Left ventricle myocardium inferior (tissue), 1 donor: Measurements from ENCODE around the gene TOMM7. TPM values are rescaled to one million over a fixed set of nuclear protein-coding genes. Genes with fewer than 3 reads are reported as not detected.
"Not testable (repeated sequence)": the region's sequence is repeated elsewhere in the genome, so short reads cannot be mapped to it uniquely, and the experiment has no call there.

Experiments
- DNase-seq: peaks from one replicate; pipeline ENCODE4 v3.0.0-alpha.2; 2020
- H3K27ac ChIP-seq: fragments of 200-600 bp; replicated peaks from 2 replicates; pipeline ENCODE4 v1.8.0; 2021
- H3K27me3 ChIP-seq: fragments of 200-600 bp; 2 replicates; pipeline ENCODE4 v1.8.0; 2021; ENCODE audit warnings: low read depth
- H3K36me3 ChIP-seq: fragments of 200-600 bp; 2 replicates; pipeline ENCODE4 v1.8.0; 2021
- H3K4me1 ChIP-seq: fragments of 200-600 bp; 2 replicates; pipeline ENCODE4 v1.8.0; 2021
- H3K4me3 ChIP-seq: fragments of 200-600 bp; 2 replicates; pipeline ENCODE4 v1.8.0; 2021; ENCODE audit warnings: mild to moderate bottlenecking, moderate library complexity
- H3K9me3 ChIP-seq: fragments of 200-600 bp; replicated peaks from 2 replicates; pipeline ENCODE4 v1.8.0; 2021
- CTCF ChIP-seq: fragments of 200-600 bp; IDR thresholded peaks from 2 replicates; pipeline ENCODE4 v1.8.0; 2021; ENCODE audit warnings: antibody characterized with exemption, mild to moderate bottlenecking, borderline replicate concordance
- intact Hi-C: fragments of 100-400 bp; cut with micrococcal nuclease; formaldehyde crosslinking; loops from one replicate; pipeline ENCODE4 v1.11.0; 2022
- total RNA-seq: library from RNA; stranded (reverse); fragmentation: NEBNext Ultra II Directional; extraction: Animal tissue kit (Norgen Biotek cat#: 25700); gene quantifications from one replicate; pipeline ENCODE4 v1.2.1, GENCODE V29; 2021
- donor health status: DM: no; HTN: yes; CAD: no; lungs with severe emphysema.

The TOMM7 gene
- total RNA-seq, 1 donor from 2014 or later, result 563 TPM

GRCh38 chr7:22809902-22810642, 12.6 kb downstream of the TOMM7 start:
- intact Hi-C loops, result no loop called here
- Histone ChIP-seq H3K9me3 (no peaks in the 10 kb centered on the region), H3K4me1 (peaks cover 29% of the 10 kb centered on the region), H3K27me3 (no peaks in the 10 kb centered on the region), H3K4me3 (no peak overlapping the region), H3K27ac (peak overlapping the region; percentile 60), H3K36me3 (peaks cover 30% of the 10 kb centered on the region)
- no peak for TF ChIP-seq CTCF
- no peak for DNase-seq

GRCh38 chr7:22808140-22808539, 14.5 kb downstream of the TOMM7 start:
- Histone ChIP-seq H3K4me3 (no peak overlapping the region), H3K27me3 (no peaks in the 10 kb centered on the region), H3K4me1 (peaks cover 25% of the 10 kb centered on the region), H3K36me3 (peaks cover 20% of the 10 kb centered on the region), H3K9me3 (no peaks in the 10 kb centered on the region), H3K27ac (no peak overlapping the region)
- no peak for TF ChIP-seq CTCF
- intact Hi-C loops, result no loop called here
- no peak for DNase-seq

GRCh38 chr7:22806752-22807151, 15.9 kb downstream of the TOMM7 start:
- no peak for TF ChIP-seq CTCF
- Histone ChIP-seq H3K9me3 (no peaks in the 10 kb centered on the region), H3K27me3 (no peaks in the 10 kb centered on the region), H3K4me3 (no peak overlapping the region), H3K27ac (no peak overlapping the region), H3K4me1 (peaks cover 13% of the 10 kb centered on the region), H3K36me3 (peaks cover 6% of the 10 kb centered on the region)
- DNase-seq, result no peak
- intact Hi-C loops, result no loop called here

GRCh38 chr7:22805227-22805626, 17.4 kb downstream of the TOMM7 start:
- intact Hi-C loops, result no loop called here
- no peak overlapping the region for H3K27ac ChIP-seq
- no peaks in the 10 kb centered on the region for H3K9me3 ChIP-seq

GRCh38 chr7:22802831-22803230, 19.8 kb downstream of the TOMM7 start:
- H3K27me3 ChIP-seq, intact Hi-C loops, H3K27ac ChIP-seq, H3K4me3 ChIP-seq, H3K36me3 ChIP-seq, H3K9me3 ChIP-seq, H3K4me1 ChIP-seq, DNase-seq: not testable (repeated sequence)

More at GRCh38 chr7:22805227-22805626, 17.4 kb downstream of the TOMM7 start:
- peaks cover 2% of the 10 kb centered on the region for H3K4me1 ChIP-seq
- no peak for DNase-seq
- H3K27me3 ChIP-seq, result no peaks in the 10 kb centered on the region
- no peaks in the 10 kb centered on the region for H3K36me3 ChIP-seq
- no peak for TF ChIP-seq CTCF
- no peak overlapping the region for H3K4me3 ChIP-seq

- no peak for TF ChIP-seq CTCF
- Histone ChIP-seq H3K27ac (no peak overlapping the region), H3K4me1 (no peaks in the 10 kb centered on the region), H3K36me3 (no peaks in the 10 kb centered on the region), H3K4me3 (no peak overlapping the region), H3K27me3 (no peaks in the 10 kb centered on the region), H3K9me3 (no peaks in the 10 kb centered on the region)
- DNase-seq, result no peak
- intact Hi-C loops, result no loop called here
Measured at GRCh38 chr7:22802426-22802825, 20.2 kb downstream of the TOMM7 start.
